Vagina (tissue), 2 donors: ENCODE data around the gene IL1RAPL1.

Experiments
- CTCF ChIP-seq, 3 experiments: fragments of 450-650 bp in 2 of 3; fragments of 200-600 bp in 1 of 3; sonication (generic) in 1 of 3; IDR thresholded peaks; one replicate each; pipeline ENCODE4 v1.5.1; 2017 to 2019; ENCODE audit warnings: antibody characterized with exemption in 3 of 3, mild to moderate bottlenecking in 2 of 3, moderate library complexity in 2 of 3
- POLR2A ChIP-seq, 2 donors: fragments of 450-650 bp; IDR thresholded peaks; one replicate each; pipeline ENCODE4 v1.6.1; 2017; ENCODE audit warnings: antibody characterized with exemption in 2 of 2, mild to moderate bottlenecking in 2 of 2, moderate library complexity in 2 of 2
- POLR2AphosphoS5 ChIP-seq, 2 donors: sonication (generic); formaldehyde crosslinking; IDR thresholded peaks; one replicate each; pipeline ENCODE4 v1.9.0; 2017; ENCODE audit warnings: antibody characterized with exemption in 2 of 2, mild to moderate bottlenecking in 2 of 2, low read depth in 1 of 2; ENCODE audit not compliant: insufficient read depth in 1 of 2

GRCh38 chrX:29407357-29407756 is 820.1 kb downstream of the IL1RAPL1 start:
- TF ChIP-seq CTCF (IDR thresholded peaks at IDR 0.05) (no peak), POLR2AphosphoS5 (IDR thresholded peaks at IDR 0.05; ENCODE audit: insufficient read depth in 1 of 2, low read depth in 1 of 2) (no peak), POLR2A (IDR thresholded peaks at IDR 0.05) (no peak)
